CD4-positive, CD25-positive, alpha-beta regulatory T cell (primary cell): Measurements from ENCODE around the gene IL37. TPM values are rescaled to one million over a fixed set of nuclear protein-coding genes. Genes with fewer than 3 reads are reported as not detected.

ENCODE experiments used
- ATAC-seq, 2 donors: fragments of 150-1000 bp; cut with Tn5 transposase; one replicate each; pipeline ENCODE4 v1.10.0; 2021; ENCODE audit warnings: low read depth in 2 of 2, moderate number of reproducible peaks in 2 of 2, moderate library complexity in 1 of 2
- DNase-seq, 3 donors: peaks; one replicate each; pipeline versions ENCODE4 v3.0.0 to v3.0.0-alpha.2; 2012 to 2022; ENCODE audit warnings: mixed read lengths in 1 of 3
- H3K27ac ChIP-seq: one replicate; pipeline ENCODE4 v1.7.0; 2013; ENCODE audit warnings: mild to moderate bottlenecking, low read length; ENCODE audit not compliant: insufficient read depth, poor library complexity, severe bottlenecking
- H3K27me3 ChIP-seq: one replicate; pipeline ENCODE4 v1.7.0; 2013; ENCODE audit warnings: low read length; ENCODE audit not compliant: control insufficient read depth, insufficient read depth
- H3K36me3 ChIP-seq: one replicate; pipeline ENCODE4 v1.7.0; 2013; ENCODE audit warnings: mild to moderate bottlenecking, low read length, moderate library complexity; ENCODE audit not compliant: control insufficient read depth, insufficient read depth
- H3K4me1 ChIP-seq: 2 replicates; pipeline ENCODE4 v1.7.0; 2013; ENCODE audit warnings: mild to moderate bottlenecking, low read length; ENCODE audit not compliant: insufficient read depth, control insufficient read depth, poor library complexity, severe bottlenecking
- H3K4me3 ChIP-seq: one replicate; pipeline ENCODE4 v1.7.0; 2013; ENCODE audit warnings: low read depth, mild to moderate bottlenecking, low read length, moderate library complexity
- H3K9me3 ChIP-seq, 2 experiments: 1 replicate in 1 of 2; 2 replicates in 1 of 2; pipeline ENCODE4 v1.7.0; 2013; ENCODE audit warnings: low read length in 2 of 2, mild to moderate bottlenecking in 1 of 2, moderate library complexity in 1 of 2; ENCODE audit not compliant: control insufficient read depth in 2 of 2
- H3K27ac Mint-ChIP-seq, 3 donors: one replicate each; pipeline ENCODE4 v1.8.0; 2020 to 2022; ENCODE audit warnings: mild to moderate bottlenecking in 3 of 3, mixed read lengths in 3 of 3, moderate library complexity in 2 of 3
- H3K27me3 Mint-ChIP-seq: one replicate; pipeline ENCODE4 v1.8.0; 2022; ENCODE audit warnings: mild to moderate bottlenecking, mixed read lengths
- H3K36me3 Mint-ChIP-seq: one replicate; pipeline ENCODE4 v1.8.0; 2020; ENCODE audit warnings: mixed read lengths
- H3K4me1 Mint-ChIP-seq, 4 donors: one replicate each; pipeline ENCODE4 v1.8.0; 2020 to 2022; ENCODE audit warnings: mixed read lengths in 4 of 4, mild to moderate bottlenecking in 1 of 4
- H3K4me3 Mint-ChIP-seq, 4 donors: one replicate each; pipeline ENCODE4 v1.8.0; 2020 to 2022; ENCODE audit warnings: mild to moderate bottlenecking in 4 of 4, mixed read lengths in 4 of 4, moderate library complexity in 3 of 4
- H3K9me3 Mint-ChIP-seq, 7 donors: one replicate each; pipeline ENCODE4 v1.8.0; 2020 to 2022; ENCODE audit warnings: mixed read lengths in 7 of 7, mild to moderate bottlenecking in 3 of 7, moderate library complexity in 2 of 7
- polyA plus RNA-seq, 4 donors: library from polyadenylated mRNA; unstranded; fragments of 300-500 nt; fragmentation: Illumina TruSeq; gene quantifications; one replicate each; pipeline ENCODE4 v1.2.3, GENCODE V29; 2021
- total RNA-seq: library from RNA; stranded (reverse); gene quantifications from one replicate; pipeline ENCODE4 v1.2.3, GENCODE V29; 2022

IL37 gene
- total and polyA plus RNA-seq, 5 donors from 2014 or later = not detected

DNA sequence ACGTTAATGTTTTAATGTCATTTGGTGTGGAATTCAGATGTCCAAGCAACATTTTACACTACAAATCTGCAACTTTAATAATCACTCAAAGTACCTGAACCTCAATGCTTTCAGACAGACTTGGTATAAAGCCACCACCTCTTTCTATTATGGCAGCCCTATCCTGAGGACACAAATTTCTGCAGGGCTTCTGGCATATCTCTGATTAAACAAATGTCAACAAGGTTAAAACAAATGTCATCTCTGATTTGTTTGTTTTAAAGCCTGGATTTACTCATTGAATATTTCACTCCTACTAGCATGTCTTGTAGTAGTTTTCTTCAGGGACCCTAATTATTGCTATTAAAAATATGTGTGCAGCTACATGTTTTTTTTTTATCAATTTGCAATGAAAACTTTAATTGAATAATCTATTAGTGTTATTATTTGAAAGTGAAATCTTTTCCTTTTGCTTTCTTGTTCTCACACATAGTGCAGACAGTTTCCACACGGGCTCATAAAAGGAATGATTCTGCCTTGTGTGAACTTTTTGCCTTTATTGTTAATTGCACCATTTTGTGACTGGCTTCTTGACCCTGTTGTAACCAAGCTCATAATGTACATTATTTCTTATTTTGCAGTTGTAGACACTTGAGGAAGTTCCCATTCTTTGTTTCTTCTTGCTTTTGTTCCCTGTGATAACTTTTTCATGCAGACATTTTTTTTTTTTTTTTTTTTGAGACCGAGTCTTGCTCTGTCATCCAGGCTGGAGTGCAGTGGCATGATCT, 30.1 kb downstream of the IL37 start:
- H3K9me3 ChIP-seq = peaks cover 5 to 6% of the 10 kb centered on the region in 2 experiments
- no peaks in the 10 kb centered on the region for H3K4me1 Mint-ChIP-seq
- no peak overlapping the region for H3K4me3 Mint-ChIP-seq
- no peak overlapping the region for H3K27ac ChIP-seq
- ATAC-seq (no peak), DNase-seq (no peak)
- no peaks in the 10 kb centered on the region for H3K36me3 ChIP-seq
- H3K36me3 Mint-ChIP-seq = no peaks in the 10 kb centered on the region
- H3K27me3 Mint-ChIP-seq = peaks cover 14% of the 10 kb centered on the region
- H3K4me3 ChIP-seq = no peak overlapping the region
- peaks cover 7% of the 10 kb centered on the region for H3K27me3 ChIP-seq
- no peak overlapping the region for H3K27ac Mint-ChIP-seq
- H3K9me3 Mint-ChIP-seq = peaks cover 0 to 3% (median 0%) of the 10 kb centered on the region in 7 donors
- no peaks in the 10 kb centered on the region for H3K4me1 ChIP-seq

GRCh38 chr2:112941753-112942653, 31.0 kb downstream of the IL37 start:
- Mint-ChIP-seq H3K4me3 (no peak overlapping the region), H3K9me3 (no peaks in the 10 kb centered on the region), H3K36me3 (no peaks in the 10 kb centered on the region), H3K27ac (peak overlapping the region in 1 of 3 donors; percentile 8), H3K4me1 (no peaks in the 10 kb centered on the region), H3K27me3 (peaks cover 9% of the 10 kb centered on the region)
- peak; percentile 47 to 83 for ATAC-seq
- H3K27me3 ChIP-seq = peaks cover 7% of the 10 kb centered on the region
- H3K4me1 ChIP-seq = no peaks in the 10 kb centered on the region
- H3K27ac ChIP-seq = no peak overlapping the region
- no peaks in the 10 kb centered on the region for H3K36me3 ChIP-seq
- peak; percentile 21 to 79 (median 39) for DNase-seq
- H3K4me3 ChIP-seq = no peak overlapping the region
- peaks cover 5 to 10% of the 10 kb centered on the region in 2 experiments for H3K9me3 ChIP-seq

- Mint-ChIP-seq H3K4me3 (no peak overlapping the region), H3K36me3 (no peaks in the 10 kb centered on the region), H3K27ac (no peak overlapping the region), H3K27me3 (peaks cover 4% of the 10 kb centered on the region), H3K4me1 (no peaks in the 10 kb centered on the region), H3K9me3 (no peaks in the 10 kb centered on the region)
- Histone ChIP-seq H3K27me3 (peaks cover 9% of the 10 kb centered on the region), H3K4me1 (no peaks in the 10 kb centered on the region), H3K4me3 (no peak overlapping the region), H3K36me3 (no peaks in the 10 kb centered on the region), H3K27ac (no peak overlapping the region), H3K9me3 (peaks cover 5 to 12% of the 10 kb centered on the region in 2 experiments)
- ATAC-seq (no peak), DNase-seq (no peak)
These were observed 31.7 kb downstream of the IL37 start for GRCh38 chr2:112942654-112943002.

DNA sequence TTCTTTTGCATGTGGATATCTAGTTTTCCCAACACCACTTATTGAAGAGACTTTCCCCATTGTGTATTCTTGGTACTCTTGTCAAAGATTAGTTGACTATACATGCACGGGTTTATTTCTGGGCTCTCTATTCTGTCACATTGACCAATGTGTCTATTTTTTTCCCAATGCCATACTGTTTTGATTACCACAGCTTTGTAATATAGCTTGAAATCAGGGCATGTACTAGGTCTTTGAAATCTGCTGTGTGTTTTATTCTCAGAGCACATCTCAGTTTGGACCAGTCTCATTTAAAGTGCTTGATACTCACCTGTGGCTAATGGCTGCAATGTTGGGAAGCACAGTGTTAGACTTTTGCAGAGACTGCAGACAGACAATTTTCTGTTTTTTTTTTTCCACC, 34.0 kb downstream of the IL37 start:
- H3K4me3 ChIP-seq = no peak overlapping the region
- no peaks in the 10 kb centered on the region for H3K36me3 ChIP-seq
- no peak overlapping the region for H3K4me3 Mint-ChIP-seq
- no peaks in the 10 kb centered on the region for H3K4me1 ChIP-seq
- H3K9me3 ChIP-seq = peaks cover 5 to 12% of the 10 kb centered on the region in 2 experiments
- H3K9me3 Mint-ChIP-seq = peaks cover 0 to 4% (median 0%) of the 10 kb centered on the region in 7 donors
- H3K27me3 ChIP-seq = peaks cover 8% of the 10 kb centered on the region
- DNase-seq (no peak), ATAC-seq (no peak)
- no peaks in the 10 kb centered on the region for H3K4me1 Mint-ChIP-seq
- H3K36me3 Mint-ChIP-seq = no peaks in the 10 kb centered on the region
- peaks cover 7% of the 10 kb centered on the region for H3K27me3 Mint-ChIP-seq
- no peak overlapping the region for H3K27ac ChIP-seq
- H3K27ac Mint-ChIP-seq = no peak overlapping the region

DNA sequence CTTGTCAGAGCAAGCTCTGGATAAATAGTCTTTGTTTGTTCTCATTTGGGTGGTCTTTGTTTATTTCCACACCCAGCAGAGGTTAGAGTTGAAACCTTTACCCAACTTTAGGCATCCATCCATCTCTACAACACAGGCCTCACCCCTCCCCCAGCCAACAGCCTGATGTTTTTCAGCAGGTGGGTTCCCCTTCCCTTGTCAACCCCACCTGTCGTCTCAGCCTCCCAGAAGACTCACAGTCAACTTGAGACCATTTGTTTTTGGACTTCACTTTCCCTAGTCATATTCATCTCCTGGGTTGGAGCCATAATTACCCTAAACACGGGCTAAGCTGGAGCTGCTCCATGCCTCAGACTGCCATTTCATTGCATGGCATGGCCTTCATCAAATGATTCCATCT, 35.1 kb downstream of the IL37 start:
- Mint-ChIP-seq H3K4me3 (no peak overlapping the region), H3K36me3 (no peaks in the 10 kb centered on the region), H3K9me3 (peaks cover 0 to 4% (median 0%) of the 10 kb centered on the region in 7 donors), H3K27ac (no peak overlapping the region), H3K27me3 (peaks cover 15% of the 10 kb centered on the region), H3K4me1 (no peaks in the 10 kb centered on the region)
- H3K4me1 ChIP-seq = no peaks in the 10 kb centered on the region
- DNase-seq (no peak), ATAC-seq (no peak)
- no peak overlapping the region for H3K27ac ChIP-seq
- H3K36me3 ChIP-seq = no peaks in the 10 kb centered on the region
- peaks cover 8% of the 10 kb centered on the region for H3K27me3 ChIP-seq
- H3K4me3 ChIP-seq = no peak overlapping the region
- peaks cover 5 to 12% of the 10 kb centered on the region in 2 experiments for H3K9me3 ChIP-seq

GRCh38 chr2:112947374-112947773, 36.4 kb downstream of the IL37 start:
- ATAC-seq (no peak), DNase-seq (no peak)
- Mint-ChIP-seq H3K4me1 (no peaks in the 10 kb centered on the region), H3K27ac (no peak overlapping the region), H3K9me3 (peaks cover 0 to 7% (median 0%) of the 10 kb centered on the region in 7 donors), H3K36me3 (no peaks in the 10 kb centered on the region), H3K27me3 (peaks cover 22% of the 10 kb centered on the region), H3K4me3 (no peak overlapping the region)
- H3K27me3 ChIP-seq = peaks cover 10% of the 10 kb centered on the region
- H3K9me3 ChIP-seq = peaks cover 5 to 12% of the 10 kb centered on the region in 2 experiments
- H3K4me1 ChIP-seq = no peaks in the 10 kb centered on the region
- no peaks in the 10 kb centered on the region for H3K36me3 ChIP-seq
- no peak overlapping the region for H3K4me3 ChIP-seq
- H3K27ac ChIP-seq = no peak overlapping the region

DNA sequence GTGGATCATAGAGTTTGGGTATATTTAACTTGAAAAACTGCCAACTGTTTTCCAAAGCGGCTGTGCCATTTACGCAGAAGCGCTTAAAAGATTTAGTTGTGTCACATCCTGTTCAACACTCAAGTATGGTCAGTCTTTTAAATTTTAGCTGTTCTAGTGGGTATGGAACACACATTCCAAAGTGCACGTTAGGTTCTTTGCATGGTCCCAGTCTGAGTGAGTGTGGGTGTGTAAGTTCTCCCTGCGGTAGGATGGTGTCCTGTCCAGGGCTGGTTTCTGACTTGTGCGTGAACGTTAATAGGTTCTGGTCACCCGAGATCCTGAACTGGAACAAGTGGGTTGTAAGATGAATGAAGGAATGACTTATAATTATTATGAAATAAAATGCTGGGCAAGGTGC, 38.5 kb downstream of the IL37 start:
- no peak for DNase-seq
- peaks cover 0 to 7% (median 0%) of the 10 kb centered on the region in 7 donors for H3K9me3 Mint-ChIP-seq

More for the DNA sequence above, 38.5 kb downstream of the IL37 start:
- no peaks in the 10 kb centered on the region for H3K36me3 ChIP-seq
- H3K4me3 ChIP-seq = no peak overlapping the region
- Mint-ChIP-seq H3K36me3 (no peaks in the 10 kb centered on the region), H3K4me3 (no peak overlapping the region), H3K27ac (no peak overlapping the region), H3K4me1 (no peaks in the 10 kb centered on the region), H3K27me3 (peaks cover 40% of the 10 kb centered on the region)
- peaks cover 10% of the 10 kb centered on the region for H3K27me3 ChIP-seq
- no peaks in the 10 kb centered on the region for H3K4me1 ChIP-seq
- peaks cover 5 to 12% of the 10 kb centered on the region in 2 experiments for H3K9me3 ChIP-seq
- no peak for ATAC-seq
- no peak overlapping the region for H3K27ac ChIP-seq
